ENCODE results near the gene WDR41. TPM values are rescaled to one million over a fixed set of nuclear protein-coding genes. Genes with fewer than 3 reads are reported as not detected.

Gene WDR41
- total RNA-seq, 2 donors from 2014 or later = 24.6 to 26.1 TPM

DNA sequence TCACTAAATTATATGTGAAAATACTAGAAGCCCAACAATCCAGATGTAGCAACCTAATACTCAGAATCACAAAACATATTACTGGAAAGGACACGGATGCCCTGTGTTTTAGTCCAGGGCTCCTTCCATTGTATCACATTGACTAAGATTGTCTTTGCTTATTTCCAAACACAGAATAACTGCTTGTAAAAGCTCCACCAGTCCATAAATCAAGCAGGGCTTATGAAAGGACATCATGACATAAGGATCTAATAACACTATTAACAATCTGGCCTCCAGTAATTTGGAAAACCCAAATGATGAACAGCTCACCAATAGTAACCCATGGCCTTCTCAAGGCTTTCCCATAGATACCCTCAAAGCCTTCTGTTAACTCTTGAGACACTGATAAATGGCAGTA lies 39.8 kb downstream of the WDR41 start:
- DNase-seq (ENCODE audit: low spot score) = no peak
- no peaks in the 10 kb centered on the region for H3K27me3 ChIP-seq
- H3K27ac ChIP-seq = no peak overlapping the region
- TF ChIP-seq, protein P1, sequence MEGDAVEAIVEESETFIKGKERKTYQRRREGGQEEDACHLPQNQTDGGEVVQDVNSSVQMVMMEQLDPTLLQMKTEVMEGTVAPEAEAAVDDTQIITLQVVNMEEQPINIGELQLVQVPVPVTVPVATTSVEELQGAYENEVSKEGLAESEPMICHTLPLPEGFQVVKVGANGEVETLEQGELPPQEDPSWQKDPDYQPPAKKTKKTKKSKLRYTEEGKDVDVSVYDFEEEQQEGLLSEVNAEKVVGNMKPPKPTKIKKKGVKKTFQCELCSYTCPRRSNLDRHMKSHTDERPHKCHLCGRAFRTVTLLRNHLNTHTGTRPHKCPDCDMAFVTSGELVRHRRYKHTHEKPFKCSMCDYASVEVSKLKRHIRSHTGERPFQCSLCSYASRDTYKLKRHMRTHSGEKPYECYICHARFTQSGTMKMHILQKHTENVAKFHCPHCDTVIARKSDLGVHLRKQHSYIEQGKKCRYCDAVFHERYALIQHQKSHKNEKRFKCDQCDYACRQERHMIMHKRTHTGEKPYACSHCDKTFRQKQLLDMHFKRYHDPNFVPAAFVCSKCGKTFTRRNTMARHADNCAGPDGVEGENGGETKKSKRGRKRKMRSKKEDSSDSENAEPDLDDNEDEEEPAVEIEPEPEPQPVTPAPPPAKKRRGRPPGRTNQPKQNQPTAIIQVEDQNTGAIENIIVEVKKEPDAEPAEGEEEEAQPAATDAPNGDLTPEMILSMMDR (IDR thresholded peaks at IDR 0.05) = no peak
- H3K9me3 ChIP-seq = no peaks in the 10 kb centered on the region
- H3K4me1 ChIP-seq = peaks cover 0 to 7% of the 10 kb centered on the region in 2 donors
- no peaks in the 10 kb centered on the region for H3K36me3 ChIP-seq
- H3K4me3 ChIP-seq = no peak overlapping the region

DNA sequence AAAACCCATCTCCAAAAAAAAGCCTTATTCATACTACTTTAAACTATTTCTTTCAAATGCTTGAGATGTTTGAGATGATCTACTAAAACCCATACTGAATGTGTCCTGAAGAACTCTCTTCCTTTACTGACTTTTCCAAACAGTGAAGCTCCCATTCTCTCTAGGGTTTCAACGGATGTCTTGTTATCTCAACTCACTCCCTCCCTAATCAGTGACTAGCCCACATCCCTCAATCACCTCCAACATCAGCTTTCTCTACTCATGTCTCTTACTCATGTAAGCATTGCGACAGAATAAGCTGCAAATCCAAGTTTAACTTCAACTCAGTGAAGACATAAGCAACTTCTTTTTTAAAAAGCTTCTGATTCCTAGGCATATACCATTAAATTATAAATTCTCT lies 42.1 kb downstream of the WDR41 start:
- H3K27ac ChIP-seq = peak overlapping the region in 1 of 2 donors; percentile 7
- no peak for DNase-seq (ENCODE audit: low spot score)
- no peaks in the 10 kb centered on the region for H3K9me3 ChIP-seq
- H3K27me3 ChIP-seq = no peaks in the 10 kb centered on the region
- H3K4me3 ChIP-seq = no peak overlapping the region
- H3K4me1 ChIP-seq = peaks cover 0 to 7% of the 10 kb centered on the region in 2 donors
- TF ChIP-seq, protein P1 (IDR thresholded peaks at IDR 0.05) = no peak
- H3K36me3 ChIP-seq = no peaks in the 10 kb centered on the region

DNA sequence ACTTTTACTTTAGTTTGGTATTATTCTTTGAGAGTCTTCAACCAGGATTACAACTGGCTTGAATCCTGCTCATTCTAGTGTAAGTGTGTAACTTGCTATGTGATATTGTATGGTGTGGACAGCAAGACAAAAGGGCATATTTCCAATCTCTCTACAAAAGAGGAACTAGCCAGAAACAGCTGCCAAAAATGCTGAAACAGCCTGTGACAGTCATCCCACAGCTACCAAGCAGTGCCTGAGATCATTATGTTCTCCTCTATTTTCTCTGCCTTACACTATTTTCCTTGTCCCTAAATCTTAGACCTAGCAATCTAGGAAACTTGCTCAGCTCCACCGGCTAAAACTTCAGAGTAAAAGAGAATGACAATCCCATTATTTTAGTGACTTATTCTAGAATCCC lies 42.8 kb downstream of the WDR41 start:
- no peak overlapping the region for H3K4me3 ChIP-seq
- no peaks in the 10 kb centered on the region for H3K27me3 ChIP-seq
- TF ChIP-seq, protein P1 (IDR thresholded peaks at IDR 0.05) = no peak
- peak overlapping the region in 1 of 2 donors; percentile 7 for H3K27ac ChIP-seq
- H3K36me3 ChIP-seq = no peaks in the 10 kb centered on the region
- H3K4me1 ChIP-seq = peaks cover 0 to 7% of the 10 kb centered on the region in 2 donors
- no peaks in the 10 kb centered on the region for H3K9me3 ChIP-seq
- DNase-seq (ENCODE audit: low spot score) = no peak

DNA sequence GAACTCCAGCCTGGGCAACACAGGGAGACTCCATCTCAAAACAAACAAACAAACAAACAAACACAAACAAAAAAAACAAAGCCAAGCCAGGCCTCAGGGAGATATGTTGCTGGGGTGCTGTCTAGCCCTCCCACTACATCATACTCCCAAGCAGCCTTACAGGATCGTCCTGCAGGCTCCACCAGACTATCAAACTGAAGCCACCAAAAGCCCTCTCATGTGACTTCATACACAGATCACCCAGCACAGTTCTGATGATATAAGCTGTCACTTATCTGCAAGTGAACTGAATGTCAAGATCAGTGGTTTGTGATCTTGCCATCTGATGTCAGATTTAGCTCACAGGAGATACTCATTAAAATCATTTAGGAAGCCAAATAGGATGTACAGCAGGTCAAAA lies 43.3 kb downstream of the WDR41 start:
- TF ChIP-seq, protein P1 (IDR thresholded peaks at IDR 0.05) = no peak
- DNase-seq (ENCODE audit: low spot score) = no peak
- H3K4me1 ChIP-seq = peaks cover 0 to 7% of the 10 kb centered on the region in 2 donors
- H3K9me3 ChIP-seq = no peaks in the 10 kb centered on the region
- no peaks in the 10 kb centered on the region for H3K27me3 ChIP-seq
- H3K36me3 ChIP-seq = no peaks in the 10 kb centered on the region
- no peak overlapping the region for H3K27ac ChIP-seq
- H3K4me3 ChIP-seq = no peak overlapping the region

DNA sequence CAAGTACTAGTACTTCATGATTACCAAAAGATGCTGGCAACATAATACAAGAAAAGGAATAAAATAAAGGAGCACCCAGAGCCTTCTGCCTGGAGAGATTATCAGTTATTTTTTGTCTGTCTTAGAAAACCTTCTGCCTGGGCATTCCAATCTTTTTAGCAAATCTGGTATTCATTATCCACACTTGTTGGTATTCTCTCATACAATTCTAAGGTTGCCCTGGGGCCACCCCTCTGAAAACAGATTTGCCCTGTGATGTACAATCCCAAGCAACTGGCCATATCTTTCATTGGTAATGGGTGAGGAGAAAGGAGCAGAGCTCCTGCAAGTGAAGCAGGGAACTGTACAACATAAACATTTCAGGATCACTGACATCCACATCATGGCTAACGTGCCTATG lies 47.8 kb downstream of the WDR41 start:
- no peak overlapping the region for H3K4me3 ChIP-seq
- H3K27ac ChIP-seq = no peak overlapping the region
- TF ChIP-seq, protein P1 (IDR thresholded peaks at IDR 0.05) = no peak
- H3K4me1 ChIP-seq = no peaks in the 10 kb centered on the region
- peaks cover 7% of the 10 kb centered on the region for H3K36me3 ChIP-seq
- H3K9me3 ChIP-seq = no peaks in the 10 kb centered on the region
- DNase-seq (ENCODE audit: low spot score) = no peak
- H3K27me3 ChIP-seq = no peaks in the 10 kb centered on the region

DNA sequence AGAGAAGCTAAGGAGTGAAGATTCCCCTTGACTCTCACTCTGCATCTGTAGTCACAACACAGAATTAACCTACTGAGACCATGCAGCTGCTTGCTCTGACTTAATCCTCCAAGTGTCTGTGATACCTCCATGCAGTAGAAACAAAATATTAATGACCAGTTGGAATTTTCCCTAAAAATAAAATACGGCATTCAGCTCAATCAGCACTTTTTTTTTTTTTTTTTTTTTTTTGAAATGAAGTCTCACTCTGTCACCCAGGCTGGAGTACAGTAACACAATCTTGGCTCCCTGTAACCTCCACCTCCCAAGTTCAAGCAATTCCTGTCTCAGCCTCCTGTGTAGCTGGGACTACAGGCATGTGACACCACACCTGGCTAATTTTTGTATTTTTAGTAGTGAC lies 48.4 kb downstream of the WDR41 start:
- no peaks in the 10 kb centered on the region for H3K9me3 ChIP-seq
- peaks cover 7% of the 10 kb centered on the region for H3K36me3 ChIP-seq
- H3K4me1 ChIP-seq = no peaks in the 10 kb centered on the region
- H3K4me3 ChIP-seq = no peak overlapping the region
- TF ChIP-seq, protein P1 (IDR thresholded peaks at IDR 0.05) = no peak
- DNase-seq (ENCODE audit: low spot score) = no peak
- H3K27ac ChIP-seq = no peak overlapping the region
- no peaks in the 10 kb centered on the region for H3K27me3 ChIP-seq

All from right atrium auricular region (tissue), 2 donors.